ENCODE results near the gene IL1RAP.

IL1RAP gene

DNA sequence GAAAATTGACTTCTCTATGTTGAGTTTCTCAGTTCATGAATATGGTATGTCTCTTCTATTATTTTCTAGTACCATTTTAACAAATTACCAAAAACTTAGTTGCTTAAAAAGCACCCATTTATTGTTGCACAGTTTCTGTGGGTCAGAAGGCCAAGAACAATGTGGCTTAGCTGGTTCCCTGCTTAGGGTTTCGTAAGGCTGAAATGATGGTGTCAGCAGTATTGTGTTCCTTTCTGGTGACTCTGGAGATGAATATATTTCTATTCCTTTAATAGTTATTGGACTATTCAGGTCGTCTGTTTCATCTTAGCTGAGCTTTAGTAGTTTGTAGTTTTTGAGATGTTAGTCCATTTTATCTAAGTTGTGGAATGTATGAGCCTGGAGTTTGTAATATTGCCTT, 44.9 kb downstream of the IL1RAP start:
- Histone ChIP-seq H3K36me3 (ENCODE audit: low read length) (no peaks in the 10 kb centered on the region), H3F3A (ENCODE audit: insufficient read depth) (no peaks in the 10 kb centered on the region), H3K9ac (ENCODE audit: low read length) (no peak overlapping the region), H3K4me2 (ENCODE audit: low read depth, low read length, poor library complexity, severe bottlenecking) (no peak overlapping the region), H3K9me3 (ENCODE audit: insufficient read depth, low read length) (no peaks in the 10 kb centered on the region), H3K4me3 (ENCODE audit: insufficient read depth, low read length, poor library complexity, severe bottlenecking) (no peak overlapping the region), H3K27me3 (ENCODE audit: low read length) (no peaks in the 10 kb centered on the region), H3K79me2 (ENCODE audit: insufficient read depth, low read length) (no peaks in the 10 kb centered on the region), H3K9me2 (replicated peaks; ENCODE audit: insufficient read depth, low read length) (no peaks in the 10 kb centered on the region), H4K20me1 (ENCODE audit: low read depth, low read length) (no peaks in the 10 kb centered on the region), H3K27ac (ENCODE audit: low read depth, low read length) (no peak overlapping the region), H2AFZ (ENCODE audit: low read depth, low read length, severe bottlenecking) (no peak overlapping the region)
- no peak for TF ChIP-seq EZH2phosphoT487 (conservative IDR thresholded peaks at IDR 0.05; ENCODE audit: low read length)
- TF ChIP-seq, protein P1, sequence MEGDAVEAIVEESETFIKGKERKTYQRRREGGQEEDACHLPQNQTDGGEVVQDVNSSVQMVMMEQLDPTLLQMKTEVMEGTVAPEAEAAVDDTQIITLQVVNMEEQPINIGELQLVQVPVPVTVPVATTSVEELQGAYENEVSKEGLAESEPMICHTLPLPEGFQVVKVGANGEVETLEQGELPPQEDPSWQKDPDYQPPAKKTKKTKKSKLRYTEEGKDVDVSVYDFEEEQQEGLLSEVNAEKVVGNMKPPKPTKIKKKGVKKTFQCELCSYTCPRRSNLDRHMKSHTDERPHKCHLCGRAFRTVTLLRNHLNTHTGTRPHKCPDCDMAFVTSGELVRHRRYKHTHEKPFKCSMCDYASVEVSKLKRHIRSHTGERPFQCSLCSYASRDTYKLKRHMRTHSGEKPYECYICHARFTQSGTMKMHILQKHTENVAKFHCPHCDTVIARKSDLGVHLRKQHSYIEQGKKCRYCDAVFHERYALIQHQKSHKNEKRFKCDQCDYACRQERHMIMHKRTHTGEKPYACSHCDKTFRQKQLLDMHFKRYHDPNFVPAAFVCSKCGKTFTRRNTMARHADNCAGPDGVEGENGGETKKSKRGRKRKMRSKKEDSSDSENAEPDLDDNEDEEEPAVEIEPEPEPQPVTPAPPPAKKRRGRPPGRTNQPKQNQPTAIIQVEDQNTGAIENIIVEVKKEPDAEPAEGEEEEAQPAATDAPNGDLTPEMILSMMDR (IDR thresholded peaks at IDR 0.05; ENCODE audit: insufficient read depth, low read length, poor library complexity, severe bottlenecking) = no peak

DNA sequence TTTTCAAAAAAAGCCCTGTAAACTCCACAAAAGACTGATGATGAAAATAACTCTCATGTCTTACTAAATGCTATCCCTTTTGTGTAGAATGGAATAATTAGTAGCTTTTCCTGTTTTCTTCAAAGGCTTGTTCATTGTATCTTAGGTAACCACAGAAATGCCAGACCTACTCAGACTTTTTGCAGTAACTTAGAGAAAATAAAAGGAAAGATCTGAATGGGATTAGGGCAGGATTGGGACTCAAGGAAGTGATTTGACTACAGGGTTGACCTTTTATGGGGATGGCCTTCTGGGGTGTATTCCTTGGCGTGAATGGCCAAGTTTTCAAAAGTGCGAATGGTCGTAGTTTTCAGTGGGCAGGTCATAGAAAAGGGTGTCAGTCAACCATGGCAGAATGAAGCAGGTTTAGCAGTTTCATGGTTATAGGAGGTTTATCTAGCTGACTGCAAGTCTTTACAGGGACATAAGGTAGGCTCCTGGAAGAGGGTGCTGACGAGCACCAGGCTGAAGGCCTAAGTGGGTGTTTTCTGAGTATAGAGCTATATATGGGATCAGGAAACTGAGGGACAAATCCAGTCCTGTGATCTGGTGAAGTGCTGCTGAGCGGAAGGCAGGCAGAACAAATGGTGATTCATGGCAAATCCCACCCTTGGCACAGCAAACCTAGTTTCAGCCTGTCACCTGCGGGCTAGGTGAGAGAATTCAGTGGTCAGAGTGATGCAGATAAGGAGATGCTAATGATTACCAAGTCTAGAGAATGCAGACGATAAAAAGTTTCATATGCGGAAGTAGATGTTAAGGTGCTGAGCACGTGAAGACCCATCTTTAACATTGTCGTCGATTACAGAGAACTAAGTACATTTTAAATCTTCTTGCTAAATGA, 46.4 kb downstream of the IL1RAP start:
- H3K9me3 ChIP-seq (ENCODE audit: insufficient read depth, low read length) = no peaks in the 10 kb centered on the region
- H3K27ac ChIP-seq (ENCODE audit: low read depth, low read length) = no peak overlapping the region
- no peak overlapping the region for H3K9ac ChIP-seq (ENCODE audit: low read length)
- H2AFZ ChIP-seq (ENCODE audit: low read depth, low read length, severe bottlenecking) = no peak overlapping the region
- no peak overlapping the region for H3K4me2 ChIP-seq (ENCODE audit: low read depth, low read length, poor library complexity, severe bottlenecking)
- no peaks in the 10 kb centered on the region for H3K79me2 ChIP-seq (ENCODE audit: insufficient read depth, low read length)
- no peak overlapping the region for H3K4me3 ChIP-seq (ENCODE audit: insufficient read depth, low read length, poor library complexity, severe bottlenecking)
- H3K9me2 ChIP-seq (replicated peaks; ENCODE audit: insufficient read depth, low read length) = no peaks in the 10 kb centered on the region
- no peak for TF ChIP-seq EZH2phosphoT487 (conservative IDR thresholded peaks at IDR 0.05; ENCODE audit: low read length)
- TF ChIP-seq, protein P1 (IDR thresholded peaks at IDR 0.05; ENCODE audit: insufficient read depth, low read length, poor library complexity, severe bottlenecking) = no peak
- no peaks in the 10 kb centered on the region for H3F3A ChIP-seq (ENCODE audit: insufficient read depth)
- no peaks in the 10 kb centered on the region for H3K36me3 ChIP-seq (ENCODE audit: low read length)
- H3K27me3 ChIP-seq (ENCODE audit: low read length) = no peaks in the 10 kb centered on the region
- no peaks in the 10 kb centered on the region for H4K20me1 ChIP-seq (ENCODE audit: low read depth, low read length)

DNA sequence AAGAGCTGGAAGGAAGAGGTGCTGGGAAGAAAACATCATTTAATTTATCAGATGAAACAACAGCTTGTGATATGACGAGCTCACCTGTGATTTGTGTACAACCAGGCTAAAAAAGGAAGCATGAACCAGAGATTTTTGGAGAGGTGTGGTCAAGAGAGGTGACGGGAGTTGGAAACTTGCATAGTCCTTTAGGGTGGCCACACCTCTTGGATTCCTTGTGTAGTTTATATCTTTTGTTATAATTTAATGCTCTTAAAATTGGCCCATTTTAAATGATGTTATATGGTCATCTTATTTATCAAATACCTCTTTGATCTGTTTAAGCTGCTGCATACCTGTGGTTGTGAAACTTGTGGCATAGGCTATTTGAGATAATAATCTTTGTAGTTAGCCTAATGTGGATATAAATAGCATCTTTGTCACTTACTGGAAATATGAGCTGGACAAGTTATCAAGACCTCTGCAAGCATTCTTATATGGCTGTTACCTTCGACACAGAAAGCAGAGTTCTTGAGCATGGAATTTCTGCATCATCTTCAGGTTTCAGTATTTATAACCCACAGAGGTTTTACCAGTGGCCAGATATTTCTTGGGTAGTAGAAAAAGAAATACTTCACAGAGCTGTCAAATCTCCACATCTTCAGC, 49.1 kb downstream of the IL1RAP start:
- Histone ChIP-seq H3F3A (ENCODE audit: insufficient read depth) (no peaks in the 10 kb centered on the region), H3K9ac (ENCODE audit: low read length) (no peak overlapping the region), H4K20me1 (ENCODE audit: low read depth, low read length) (no peaks in the 10 kb centered on the region), H3K79me2 (ENCODE audit: insufficient read depth, low read length) (no peaks in the 10 kb centered on the region), H3K9me2 (replicated peaks; ENCODE audit: insufficient read depth, low read length) (no peaks in the 10 kb centered on the region), H3K4me2 (ENCODE audit: low read depth, low read length, poor library complexity, severe bottlenecking) (no peak overlapping the region), H3K9me3 (ENCODE audit: insufficient read depth, low read length) (no peaks in the 10 kb centered on the region), H3K36me3 (ENCODE audit: low read length) (no peaks in the 10 kb centered on the region), H3K27me3 (ENCODE audit: low read length) (no peaks in the 10 kb centered on the region), H2AFZ (ENCODE audit: low read depth, low read length, severe bottlenecking) (no peak overlapping the region), H3K4me3 (ENCODE audit: insufficient read depth, low read length, poor library complexity, severe bottlenecking) (no peak overlapping the region), H3K27ac (ENCODE audit: low read depth, low read length) (no peak overlapping the region)
- TF ChIP-seq, protein P1 (IDR thresholded peaks at IDR 0.05; ENCODE audit: insufficient read depth, low read length, poor library complexity, severe bottlenecking) = no peak
- TF ChIP-seq EZH2phosphoT487 (conservative IDR thresholded peaks at IDR 0.05; ENCODE audit: low read length) = no peak
